Epithelial cell of umbilical artery (primary cell): ENCODE data around the gene SETD3. TPM values are rescaled to one million over a fixed set of nuclear protein-coding genes. Genes with fewer than 3 reads are reported as not detected.

Experiments used
- total RNA-seq: library from RNA; depleted of rRNA; stranded (reverse); fragments of >200 nt; gene quantifications from 2 replicates; pipeline ENCODE4 v1.2.3, GENCODE V29; 2014

Gene SETD3
- 63.8 and 67.6 TPM in 2 replicates for total RNA-seq

DNA sequence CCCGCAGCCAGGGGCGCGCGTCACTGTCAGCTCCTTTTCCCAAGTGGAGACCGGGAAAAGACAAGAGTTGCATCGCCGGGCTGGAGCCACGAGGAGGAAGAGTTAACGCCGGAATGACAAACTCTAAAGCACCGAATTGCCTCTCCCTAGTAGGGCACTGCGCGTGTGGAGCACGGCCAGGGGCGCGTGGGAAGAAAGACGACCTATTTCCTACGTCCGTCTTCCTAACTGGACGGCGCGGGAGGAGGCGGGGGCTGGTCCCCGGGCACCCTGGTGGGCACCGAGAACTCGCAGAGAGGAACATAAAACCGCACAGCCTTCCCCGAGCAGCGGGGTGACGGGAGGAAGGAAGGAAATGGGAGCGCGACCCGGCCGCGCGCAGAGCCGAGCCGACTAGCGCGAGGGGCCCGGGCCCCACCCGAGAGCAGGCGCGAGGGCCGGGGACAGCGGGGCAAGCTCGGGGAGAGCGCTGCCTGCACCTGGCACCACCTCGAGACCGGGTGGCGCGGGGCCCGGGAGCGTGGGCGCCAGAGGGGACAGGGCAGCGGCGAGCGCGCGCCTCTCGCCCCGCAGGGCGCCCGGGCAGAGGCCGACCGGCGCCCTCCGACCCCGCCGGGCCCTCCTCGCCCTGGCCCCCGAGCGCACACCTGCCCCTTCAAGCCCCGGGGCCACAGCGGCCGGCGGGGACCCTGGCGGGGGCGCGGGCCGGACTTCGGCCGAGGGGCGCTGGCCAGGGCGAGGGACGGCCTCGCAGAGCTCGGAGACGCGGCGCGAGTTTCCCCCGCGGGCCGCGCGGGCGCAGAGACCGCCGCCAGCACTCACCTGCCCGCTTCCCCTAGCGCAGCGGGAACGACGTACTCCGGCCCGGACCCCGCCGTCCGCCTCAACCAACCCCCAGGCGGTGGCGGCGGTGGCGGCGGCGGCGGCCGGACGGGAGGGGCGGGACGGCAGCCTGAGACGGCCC, at the start of gene SETD3:
Gene SETD3 (minus strand): TSS at position 954 of the 964 bp plus-strand sequence. CDS start 15,054 bp downstream, outside the sequence.

DNA sequence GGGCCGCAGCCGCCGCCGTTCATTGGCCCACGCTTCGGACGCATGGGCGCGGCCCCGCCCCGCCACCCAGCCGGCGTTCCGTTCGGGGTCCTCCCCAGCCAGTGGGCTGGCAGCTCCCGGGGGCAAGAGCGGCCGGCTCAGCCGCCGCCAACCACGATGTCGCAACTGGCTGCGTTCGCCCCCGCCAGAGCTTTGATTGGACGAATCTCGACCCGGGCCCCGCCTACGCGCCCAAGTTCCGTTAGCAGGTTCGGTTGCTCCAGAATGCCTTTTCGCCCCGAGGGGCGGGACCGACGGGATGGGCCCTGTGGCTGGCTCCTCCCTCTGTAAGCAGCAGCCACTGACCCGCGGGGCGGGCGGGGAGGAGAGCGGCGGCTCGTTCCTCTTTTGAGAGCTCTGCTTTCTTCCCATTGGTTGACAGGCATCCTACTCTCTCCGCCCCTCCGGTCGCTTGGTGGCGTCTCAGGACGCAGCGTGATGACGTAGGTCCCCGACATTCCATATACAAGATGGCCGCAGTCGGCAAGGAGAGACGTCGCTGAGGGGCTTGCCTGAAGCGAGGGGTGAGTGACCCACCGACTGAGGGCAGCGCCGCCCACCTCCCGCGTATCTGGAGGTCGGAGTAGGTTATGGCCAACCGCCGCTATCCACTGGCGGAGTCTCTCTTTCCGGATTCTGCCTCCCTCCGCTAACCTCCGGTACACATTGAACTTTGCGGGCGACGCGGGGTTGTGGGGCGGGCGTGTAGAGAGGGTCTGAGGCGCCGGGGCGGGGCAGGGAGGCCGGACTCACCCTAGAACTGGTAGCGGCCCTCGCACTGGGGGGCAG, 472 bp upstream of the SETD3 start, which contains the start of gene CCNK:
Gene CCNK (plus strand): TSS at position 493 of the 828 bp plus-strand sequence. CDS start 11,269 bp downstream, outside the sequence.

Other genes starting within 250 kb of the SETD3 start
- under 0.01 TPM in 2 replicates for gene BCL11B, start 208.7 kb downstream of the SETD3 start, total RNA-seq
- 13.1 and 22.7 TPM in 2 replicates for gene CCNK, start 550 bp upstream of the SETD3 start, total RNA-seq
- gene CCDC85C, start 123.3 kb upstream of the SETD3 start, total RNA-seq = 15.9 and 22.3 TPM in 2 replicates
- 2.6 and 4.4 TPM in 2 replicates for gene HHIPL1, start 164.3 kb upstream of the SETD3 start, total RNA-seq
- under 0.01 TPM in 1 of 2 replicates, not detected in the other for gene CYP46A1, start 203.4 kb upstream of the SETD3 start, total RNA-seq